GM23338 (cell line): Measurements from ENCODE around the gene ADGRL3.

Source experiments
- CREB1 ChIP-seq: fragments of 250-450 bp; sonication (Bioruptor Pico); IDR thresholded peaks from 2 replicates; pipeline ENCODE4 v1.5.0; 2020; ENCODE audit warnings: low read depth, mild to moderate bottlenecking, moderate library complexity
- CTCF ChIP-seq, 2 experiments: fragments of 200-600 bp in 1 of 2; sonication (generic) in 1 of 2; conservative IDR thresholded peaks; 2 replicates each; pipeline versions ENCODE4 v1.5.1 to v1.6.1; 2016 to 2017; ENCODE audit warnings: antibody characterized with exemption in 2 of 2, low read depth in 2 of 2, mild to moderate bottlenecking in 2 of 2, moderate library complexity in 1 of 2
- EZH2 ChIP-seq: fragments of 200-600 bp; sonication (generic); IDR thresholded peaks from one replicate; pipeline ENCODE4 v1.8.0; 2017; ENCODE audit warnings: antibody characterized with exemption, mild to moderate bottlenecking, low read depth; ENCODE audit not compliant: unreplicated experiment
- EZH2phosphoT487 ChIP-seq: fragments of 200-600 bp; sonication (generic); IDR thresholded peaks from one replicate; pipeline ENCODE4 v1.8.1; 2018; ENCODE audit warnings: antibody characterized with exemption; ENCODE audit not compliant: unreplicated experiment
- JUNB ChIP-seq: IDR thresholded peaks from one replicate; pipeline ENCODE4 v1.6.1; 2016; ENCODE audit warnings: antibody characterized with exemption; ENCODE audit not compliant: unreplicated experiment
- POLR2AphosphoS5 ChIP-seq: IDR thresholded peaks from 2 replicates; pipeline ENCODE4 v1.6.1; 2016; ENCODE audit warnings: antibody characterized with exemption, low read depth
- REST ChIP-seq: IDR thresholded peaks from one replicate; pipeline ENCODE4 v1.6.1; 2018; ENCODE audit warnings: antibody characterized with exemption; ENCODE audit not compliant: unreplicated experiment
- STAT1 ChIP-seq: IDR thresholded peaks from one replicate; pipeline ENCODE4 v1.6.1; 2016; ENCODE audit warnings: antibody characterized with exemption; ENCODE audit not compliant: unreplicated experiment
- ZNF114 ChIP-seq: fragments of 250-450 bp; sonication (Bioruptor Pico); IDR thresholded peaks from 2 replicates; pipeline ENCODE4 v1.5.0; 2020; ENCODE audit warnings: mild to moderate bottlenecking, moderate library complexity
- ZNF331 ChIP-seq: fragments of 250-450 bp; sonication (Bioruptor Pico); IDR thresholded peaks from 2 replicates; pipeline ENCODE4 v1.5.0; 2020; ENCODE audit warnings: low read depth, mild to moderate bottlenecking, moderate library complexity

GRCh38 chr4:61596606-61597340 is 396.6 kb downstream of the ADGRL3 start:
- TF ChIP-seq CTCF (conservative IDR thresholded peaks at IDR 0.05; ENCODE audit: low read depth in 2 of 2) (no peak), REST (no peak), EZH2phosphoT487 (no peak), JUNB (no peak), CREB1 (no peak), ZNF114 (CRISPR knock-in tag) (no peak), POLR2AphosphoS5 (no peak), EZH2 (no peak), ZNF331 (no peak), STAT1 (no peak)
